IMR-90 (cell line): ENCODE data around the gene SLFN12L. TPM values are rescaled to one million over a fixed set of nuclear protein-coding genes. Genes with fewer than 3 reads are reported as not detected.

Experiments used
- ATAC-seq: fragments of 200-7000 bp; cut with Tn5 transposase; 2 replicates; pipeline ENCODE4 v1.9.1; 2020; ENCODE audit warnings: low read depth, mild to moderate bottlenecking, moderate library complexity
- BruUV-seq: library from RNA; stranded (reverse); fragments of 400-500 nt; replicated peaks from 2 replicates; lab custom pipeline; 2021; lab: Mats Ljungman, UMichigan
- CTCF ChIA-PET: fragments of 300-600 bp; formaldehyde crosslinking; extraction: SDS; loops from one replicate; lab custom pipeline; 2021; ENCODE audit warnings: antibody characterized with exemption; lab: Yijun Ruan, JAX
- POLR2A ChIA-PET: fragments of 300-600 bp; sonication (Branson Sonifier 250); formaldehyde crosslinking; loops from one replicate; lab custom pipeline; 2022; ENCODE audit warnings: antibody characterized with exemption; ENCODE audit not compliant: unreplicated experiment; lab: Charles Lee
- DNase-seq: peaks from one replicate; pipeline ENCODE4 v3.0.0; 2013
- H2AFZ ChIP-seq: replicated peaks from 2 replicates; pipeline ENCODE3; 2013; ENCODE audit warnings: low read length, mild to moderate bottlenecking; ENCODE audit not compliant: poor library complexity
- H2AK5ac ChIP-seq: 2 replicates; pipeline ENCODE4 v1.6.1; 2013; ENCODE audit warnings: low read depth, low read length, inconsistent platforms
- H2AK9ac ChIP-seq: replicated peaks from 2 replicates; pipeline ENCODE3; 2013; ENCODE audit warnings: mild to moderate bottlenecking, low read depth, low read length, moderate library complexity; ENCODE audit not compliant: poor library complexity
- H2BK120ac ChIP-seq: 2 replicates; pipeline ENCODE4 v1.6.1; 2013; ENCODE audit warnings: low read depth, low read length, inconsistent platforms
- H2BK15ac ChIP-seq: 3 replicates; pipeline ENCODE4 v1.6.1; 2013; ENCODE audit warnings: low read depth, low read length, inconsistent platforms
- H2BK20ac ChIP-seq: 2 replicates; pipeline ENCODE4 v1.6.1; 2013; ENCODE audit warnings: low read depth, mild to moderate bottlenecking, inconsistent platforms, low read length, moderate library complexity
- H2BK5ac ChIP-seq: 2 replicates; pipeline ENCODE4 v1.6.1; 2013; ENCODE audit warnings: mild to moderate bottlenecking, low read depth, low read length, inconsistent platforms; ENCODE audit not compliant: poor library complexity, severe bottlenecking
- H3K14ac ChIP-seq: replicated peaks from 2 replicates; pipeline ENCODE4 v1.6.1; 2013; ENCODE audit warnings: low read depth, low read length, inconsistent platforms
- H3K18ac ChIP-seq: 2 replicates; pipeline ENCODE4 v1.6.1; 2013; ENCODE audit warnings: low read depth, low read length, control low read depth
- H3K23ac ChIP-seq: 2 replicates; pipeline ENCODE4 v1.6.1; 2013; ENCODE audit warnings: low read depth, low read length, inconsistent platforms
- H3K27ac ChIP-seq: 2 replicates; pipeline ENCODE4 v1.5.1; 2013; ENCODE audit warnings: mild to moderate bottlenecking, control low read depth, low read length; ENCODE audit not compliant: insufficient read depth
- H3K27me3 ChIP-seq: 2 replicates; pipeline ENCODE4 v1.6.1; 2013; ENCODE audit warnings: low read length; ENCODE audit not compliant: control insufficient read depth, insufficient read depth
- H3K36me3 ChIP-seq: 2 replicates; pipeline ENCODE4 v1.6.1; 2013; ENCODE audit warnings: low read length, mixed read lengths; ENCODE audit not compliant: control insufficient read depth, insufficient read depth
- H3K4ac ChIP-seq: 2 replicates; pipeline ENCODE4 v1.6.1; 2013; ENCODE audit warnings: low read depth, low read length, inconsistent platforms
- H3K4me1 ChIP-seq: 2 replicates; pipeline ENCODE4 v1.6.1; 2013; ENCODE audit warnings: low read length, mixed read lengths; ENCODE audit not compliant: control insufficient read depth, insufficient read depth
- H3K4me2 ChIP-seq: 2 replicates; pipeline ENCODE4 v1.6.1; 2013; ENCODE audit warnings: low read depth, mild to moderate bottlenecking, control low read depth, low read length, moderate library complexity
- H3K4me3 ChIP-seq: 2 replicates; pipeline ENCODE4 v1.5.1; 2013; ENCODE audit warnings: low read depth, mild to moderate bottlenecking, control low read depth, low read length, moderate library complexity; ENCODE audit not compliant: insufficient read depth
- H3K56ac ChIP-seq: 2 replicates; pipeline ENCODE4 v1.6.1; 2013; ENCODE audit warnings: low read length, inconsistent platforms; ENCODE audit not compliant: insufficient read depth; ENCODE audit errors: extremely low read depth
- H3K79me1 ChIP-seq, 2 experiments: 2 replicates each; pipeline ENCODE4 v1.6.1; 2013; ENCODE audit warnings: low read length in 2 of 2, inconsistent platforms in 1 of 2, low read depth in 1 of 2
- H3K9ac ChIP-seq: 2 replicates; pipeline ENCODE4 v1.6.1; 2013; ENCODE audit warnings: low read depth, low read length, control low read depth
- H3K9me1 ChIP-seq: 2 replicates; pipeline ENCODE4 v1.6.1; 2013; ENCODE audit warnings: low read length, inconsistent platforms; ENCODE audit not compliant: insufficient read depth
- H3K9me3 ChIP-seq: 2 replicates; pipeline ENCODE4 v1.6.1; 2013; ENCODE audit warnings: low read length; ENCODE audit not compliant: control insufficient read depth, insufficient read depth
- H4K20me1 ChIP-seq: 2 replicates; pipeline ENCODE4 v1.6.1; 2013; ENCODE audit warnings: low read length, inconsistent platforms; ENCODE audit not compliant: insufficient read depth
- H4K5ac ChIP-seq: 2 replicates; pipeline ENCODE4 v1.6.1; 2013; ENCODE audit warnings: mild to moderate bottlenecking, low read depth, low read length, control low read depth
- H4K8ac ChIP-seq, 2 experiments: 2 replicates each; pipeline ENCODE4 v1.6.1; 2013; ENCODE audit warnings: low read depth in 2 of 2, low read length in 2 of 2, control low read depth in 1 of 2, inconsistent platforms in 1 of 2
- H4K91ac ChIP-seq: 2 replicates; pipeline ENCODE4 v1.6.1; 2013; ENCODE audit warnings: low read depth, low read length, inconsistent platforms; ENCODE audit not compliant: insufficient read depth
- CEBPB ChIP-seq: IDR thresholded peaks from 2 replicates; pipeline ENCODE4 v1.6.1; 2012; ENCODE audit warnings: low read depth, low read length, improper control_type of control experiment
- CTCF ChIP-seq: conservative IDR thresholded peaks from 2 replicates; pipeline ENCODE4 v1.5.1; 2012; ENCODE audit warnings: mild to moderate bottlenecking, low read depth, low read length, improper control_type of control experiment
- FOS ChIP-seq: fragments of 150-350 bp; IDR thresholded peaks from 2 replicates; pipeline ENCODE4 v1.6.1; 2016; ENCODE audit warnings: low read depth, low read length
- MAFK ChIP-seq: IDR thresholded peaks from 2 replicates; pipeline ENCODE4 v1.6.1; 2012; ENCODE audit warnings: low read depth, low read length, improper control_type of control experiment
- MAZ ChIP-seq: IDR thresholded peaks from 2 replicates; pipeline ENCODE4 v1.6.1; 2012; ENCODE audit warnings: low read depth, mild to moderate bottlenecking, low read length, improper control_type of control experiment, moderate library complexity, borderline replicate concordance
- NFE2L2 ChIP-seq: fragments of 150-350 bp; IDR thresholded peaks from 2 replicates; pipeline ENCODE4 v1.6.1; 2016; ENCODE audit warnings: low read depth, mild to moderate bottlenecking, low read length
- RAD21 ChIP-seq: IDR thresholded peaks from 2 replicates; pipeline ENCODE4 v1.6.1; 2012; ENCODE audit warnings: low read length, improper control_type of control experiment
- RCOR1 ChIP-seq: IDR thresholded peaks from 2 replicates; pipeline ENCODE4 v1.6.1; 2012; ENCODE audit warnings: mild to moderate bottlenecking, low read length, improper control_type of control experiment; ENCODE audit not compliant: insufficient replicate concordance
- RFX5 ChIP-seq: IDR thresholded peaks from 2 replicates; pipeline ENCODE4 v1.8.0; 2012; ENCODE audit warnings: low read depth, mild to moderate bottlenecking, low read length, moderate library complexity
- USF2 ChIP-seq: fragments of 150-350 bp; IDR thresholded peaks from 2 replicates; pipeline ENCODE4 v1.6.1; 2017; ENCODE audit warnings: mild to moderate bottlenecking, antibody characterized with exemption, low read length, low read depth
- WGBS, 2 experiments: methylation state at CpG; one replicate each; pipeline versions ENCODE4 v1.1.5 to v1.1.7; 2013; ENCODE audit warnings: missing lambda C conversion rate in 2 of 2; ENCODE audit not compliant: insufficient read length in 1 of 2; ENCODE audit errors: extremely low coverage in 2 of 2; 5-methylcytosine and 5-hydroxymethylcytosine counted together
- dilution Hi-C: fragments of 300-500 bp; cut with HindIII; formaldehyde crosslinking; loops from one replicate; pipeline ENCODE4 v1.14.3; 2018; ENCODE audit warnings: low sequenced_read_pairs; ENCODE audit not compliant: unreplicated experiment
- in situ Hi-C: fragments of 300-500 bp; cut with MboI; formaldehyde crosslinking; loops from 3 replicates; pipeline ENCODE4 v1.14.3; 2019; ENCODE audit warnings: low sequenced_read_pairs, inconsistent platforms, mixed read lengths
- intact Hi-C: fragments of 100-400 bp; cut with micrococcal nuclease; formaldehyde crosslinking; loops from 2 replicates; pipeline ENCODE4 v1.10.0; 2022
- polyA plus RNA-seq, 3 experiments: library from polyadenylated mRNA; depleted of rRNA; stranded (reverse); fragments of >200 nt; gene quantifications; 2 replicates each; pipeline ENCODE4 v1.2.3, GENCODE V29; 2012; ENCODE audit warnings: low replicate concordance in 1 of 3
- total RNA-seq: library from RNA; depleted of rRNA; stranded (reverse); fragments of >200 nt; gene quantifications from 2 replicates; pipeline ENCODE4 v1.2.3, GENCODE V29; 2012

The SLFN12L gene
- total and polyA plus RNA-seq, 2 of the 4 experiments (the other 2 are of a cell fraction): 0.18 TPM; not detected in 1

GRCh38 chr17:35545150-35545549 lies 7.7 kb upstream of the SLFN12L start:
- Histone ChIP-seq H3K4me1 (no peaks in the 10 kb centered on the region), H3K23ac (no peak overlapping the region), H3K4ac (no peak overlapping the region), H2BK15ac (no peak overlapping the region), H3K56ac (no peak overlapping the region), H3K9ac (no peak overlapping the region), H4K8ac (no peak overlapping the region), H3K27me3 (peaks cover 19% of the 10 kb centered on the region), H3K4me3 (no peak overlapping the region), H4K5ac (no peak overlapping the region), H3K9me1 (no peaks in the 10 kb centered on the region), H2AFZ (no peak overlapping the region), H3K4me2 (no peak overlapping the region), H2BK5ac (no peak overlapping the region), H3K18ac (no peak overlapping the region), H3K36me3 (no peaks in the 10 kb centered on the region), H2BK120ac (no peak overlapping the region), H4K20me1 (no peaks in the 10 kb centered on the region), H3K27ac (no peak overlapping the region), H2AK9ac (no peak overlapping the region), H3K79me1 (no peaks in the 10 kb centered on the region), H3K14ac (no peak overlapping the region), H2AK5ac (no peak overlapping the region), H2BK20ac (no peak overlapping the region), H4K91ac (no peak overlapping the region), H3K9me3 (no peaks in the 10 kb centered on the region)
- no peak for DNase-seq
- TF ChIP-seq RCOR1 (no peak), RAD21 (no peak), NFE2L2 (no peak), CTCF (no peak), MAFK (no peak), CEBPB (no peak), FOS (no peak), MAZ (no peak), RFX5 (no peak), USF2 (no peak)
- ATAC-seq: no peak
- ChIA-PET CTCF (interaction anchor here (0.7 kb wide), 1 partner anchor 22 kb away, joined by 4 read pairs; no protein-coding TSS in a partner anchor), POLR2A (no interaction called here)
- dilution Hi-C loops (loop anchor here (25.0 kb wide), 2 partner anchors 233 to 358 kb away; partner anchors contain the start of gene SLC35G3), intact Hi-C loops (loop anchor here (10.0 kb wide), 1 partner anchor 550 kb away; no protein-coding TSS in a partner anchor), in situ Hi-C loops (loop anchor here (25.0 kb wide), 1 partner anchor 1133 kb away; no protein-coding TSS in a partner anchor)
- WGBS, 2 experiments: no CpG with 5 or more reads among the region's 1 CpG
- no TSS peak for BruUV-seq
